H9 (cell line): ENCODE results near the gene TUNAR. TPM values are rescaled to one million over a fixed set of nuclear protein-coding genes. Genes with fewer than 3 reads are reported as not detected.

Experiments used
- DNase-seq: peaks from one replicate; pipeline ENCODE4 v3.0.0-alpha.2; 2017
- H2AFZ ChIP-seq: one replicate; pipeline ENCODE4 v1.6.1; 2013; ENCODE audit warnings: mild to moderate bottlenecking, low read length, control low read depth, moderate library complexity
- H2AK5ac ChIP-seq: 2 replicates; pipeline ENCODE4 v1.6.1; 2013; ENCODE audit warnings: low read length, control low read depth, mixed read lengths; ENCODE audit not compliant: insufficient read length
- H2BK120ac ChIP-seq: one replicate; pipeline ENCODE4 v1.6.1; 2013; ENCODE audit warnings: low read depth, mild to moderate bottlenecking, low read length, control low read depth, inconsistent platforms; ENCODE audit not compliant: poor library complexity, severe bottlenecking
- H2BK12ac ChIP-seq: 2 replicates; pipeline ENCODE4 v1.6.1; 2013; ENCODE audit warnings: low read length, control low read depth, mixed read lengths, low read depth; ENCODE audit not compliant: insufficient read length
- H2BK15ac ChIP-seq: 2 replicates; pipeline ENCODE4 v1.6.1; 2013; ENCODE audit warnings: low read depth, low read length, control low read depth
- H2BK20ac ChIP-seq: one replicate; pipeline ENCODE4 v1.6.1; 2013; ENCODE audit warnings: low read depth, mild to moderate bottlenecking, low read length, control low read depth, inconsistent platforms; ENCODE audit not compliant: poor library complexity, severe bottlenecking
- H2BK5ac ChIP-seq: 2 replicates; pipeline ENCODE4 v1.6.1; 2013; ENCODE audit warnings: low read length, control low read depth, mixed read lengths; ENCODE audit not compliant: insufficient read length
- H3K14ac ChIP-seq: 2 replicates; pipeline ENCODE4 v1.6.1; 2013; ENCODE audit warnings: low read length, control low read depth; ENCODE audit not compliant: insufficient read depth
- H3K18ac ChIP-seq: 2 replicates; pipeline ENCODE4 v1.6.1; 2013; ENCODE audit warnings: low read depth, mild to moderate bottlenecking, mixed read lengths, low read length, control low read depth; ENCODE audit not compliant: insufficient read length
- H3K23ac ChIP-seq: 2 replicates; pipeline ENCODE4 v1.6.1; 2013; ENCODE audit warnings: low read length, control low read depth, mixed read lengths, low read depth; ENCODE audit not compliant: insufficient read length
- H3K23me2 ChIP-seq: 2 replicates; pipeline ENCODE4 v1.6.1; 2013; ENCODE audit warnings: low read depth, mild to moderate bottlenecking, mixed read lengths, low read length, control low read depth; ENCODE audit not compliant: insufficient read length, poor library complexity, severe bottlenecking
- H3K27ac ChIP-seq: 2 replicates; pipeline ENCODE4 v1.5.1; 2013; ENCODE audit warnings: low read length, control low read depth, mixed read lengths, low read depth; ENCODE audit not compliant: insufficient read length
- H3K27me3 ChIP-seq: 2 replicates; pipeline ENCODE4 v1.6.1; 2013; ENCODE audit warnings: low read length, control low read depth, inconsistent platforms; ENCODE audit not compliant: insufficient read depth
- H3K4ac ChIP-seq: 2 replicates; pipeline ENCODE4 v1.6.1; 2013; ENCODE audit warnings: low read depth, mild to moderate bottlenecking, control low read depth, inconsistent platforms, low read length, moderate library complexity
- H3K4me1 ChIP-seq: 2 replicates; pipeline ENCODE4 v1.6.1; 2013; ENCODE audit warnings: low read length, control low read depth, inconsistent platforms; ENCODE audit not compliant: insufficient read depth
- H3K4me2 ChIP-seq: 2 replicates; pipeline ENCODE4 v1.6.1; 2013; ENCODE audit warnings: low read length, control low read depth, mixed read lengths; ENCODE audit not compliant: insufficient read length, insufficient read depth
- H3K56ac ChIP-seq: 2 replicates; pipeline ENCODE4 v1.6.1; 2013; ENCODE audit warnings: low read depth, mild to moderate bottlenecking, mixed read lengths, low read length, control low read depth; ENCODE audit not compliant: insufficient read length
- H3K79me1 ChIP-seq: 2 replicates; pipeline ENCODE4 v1.6.1; 2013; ENCODE audit warnings: low read depth, mild to moderate bottlenecking, moderate library complexity, low read length, control low read depth, inconsistent platforms; ENCODE audit not compliant: insufficient read depth, poor library complexity, severe bottlenecking
- H3K79me2 ChIP-seq: 2 replicates; pipeline ENCODE4 v1.6.1; 2013; ENCODE audit warnings: low read length, control low read depth, inconsistent platforms; ENCODE audit not compliant: insufficient read depth
- H3K9ac ChIP-seq: 2 replicates; pipeline ENCODE4 v1.6.1; 2013; ENCODE audit warnings: low read length, control low read depth, mixed read lengths; ENCODE audit not compliant: insufficient read length; ENCODE audit errors: extremely low read depth
- H3K9me3 ChIP-seq: one replicate; pipeline ENCODE4 v1.6.1; 2013; ENCODE audit warnings: low read depth, low read length, inconsistent platforms; ENCODE audit not compliant: control insufficient read depth
- H3T11ph ChIP-seq: one replicate; pipeline ENCODE4 v1.6.1; 2013; ENCODE audit warnings: mild to moderate bottlenecking, low read length, control low read depth, inconsistent platforms
- H4K20me1 ChIP-seq: one replicate; pipeline ENCODE4 v1.6.1; 2013; ENCODE audit not compliant: control insufficient read depth, insufficient read length, insufficient read depth
- H4K5ac ChIP-seq: 2 replicates; pipeline ENCODE4 v1.6.1; 2013; ENCODE audit warnings: low read depth, mild to moderate bottlenecking, mixed read lengths, low read length, control low read depth; ENCODE audit not compliant: insufficient read length
- H4K8ac ChIP-seq: replicated peaks from 2 replicates; pipeline ENCODE4 v1.6.1; 2013; ENCODE audit warnings: low read length, control low read depth, mixed read lengths, low read depth; ENCODE audit not compliant: insufficient read length
- H4K91ac ChIP-seq: 2 replicates; pipeline ENCODE4 v1.6.1; 2013; ENCODE audit warnings: low read depth, mild to moderate bottlenecking, moderate library complexity, mixed read lengths, low read length, control low read depth; ENCODE audit not compliant: insufficient read length
- H3K27ac Mint-ChIP-seq, 3 experiments: 2 replicates in 2 of 3; 3 replicates in 1 of 3; pipeline ENCODE4 v1.8.0; 2020 to 2021; ENCODE audit warnings: mixed read lengths in 3 of 3, mild to moderate bottlenecking in 1 of 3, moderate library complexity in 1 of 3
- H3K27me3 Mint-ChIP-seq: 2 replicates; pipeline ENCODE4 v1.8.0; 2021; ENCODE audit warnings: low read depth, mild to moderate bottlenecking, moderate library complexity, mixed read lengths
- H3K36me3 Mint-ChIP-seq, 3 experiments: 2 replicates in 2 of 3; 3 replicates in 1 of 3; pipeline ENCODE4 v1.8.0; 2020 to 2021; ENCODE audit warnings: low read depth in 3 of 3, mixed read lengths in 3 of 3; ENCODE audit not compliant: insufficient read depth in 1 of 3
- H3K4me1 Mint-ChIP-seq, 2 experiments: 2 replicates each; pipeline ENCODE4 v1.8.0; 2020; ENCODE audit warnings: mixed read lengths in 2 of 2
- H3K4me3 Mint-ChIP-seq, 2 experiments: 2 replicates in 1 of 2; 3 replicates in 1 of 2; pipeline ENCODE4 v1.8.0; 2020 to 2021; ENCODE audit warnings: mild to moderate bottlenecking in 2 of 2, mixed read lengths in 2 of 2, moderate library complexity in 1 of 2
- H3K9me3 Mint-ChIP-seq, 2 experiments: 2 replicates in 1 of 2; 3 replicates in 1 of 2; pipeline ENCODE4 v1.8.0; 2020; ENCODE audit warnings: mild to moderate bottlenecking in 2 of 2, mixed read lengths in 2 of 2, moderate library complexity in 1 of 2
- CTCF ChIP-seq: fragments of 200-600 bp; sonication (generic); conservative IDR thresholded peaks from 3 replicates; pipeline ENCODE4 v1.8.0; 2021; ENCODE audit warnings: antibody characterized with exemption, mild to moderate bottlenecking
- WGBS: extraction: QIAGEN DNeasy Blood & Tissue Kit; methylation state at CpG from one replicate; pipeline ENCODE4 v1.1.7; 2013; ENCODE audit warnings: missing lambda C conversion rate, low lambda C conversion rate, mixed read lengths; ENCODE audit not compliant: insufficient read length; ENCODE audit errors: extremely low coverage; 5-methylcytosine and 5-hydroxymethylcytosine counted together
- total RNA-seq: library from RNA; stranded (reverse); gene quantifications from 2 replicates; pipeline ENCODE4 v1.2.1, GENCODE V29; 2021

Gene TUNAR
- total RNA-seq, 1 experiment from 2014 or later, result 26.2 TPM

GRCh38 chr14:95875831-95876760 is 536 bp upstream of the TUNAR start:
- Histone ChIP-seq H4K5ac (no peak overlapping the region), H3K79me1 (peaks cover 2% of the 10 kb centered on the region), H3K4me2 (peak overlapping the region; percentile 90), H2AFZ (no peak overlapping the region), H3K27ac (no peak overlapping the region), H2BK12ac (no peak overlapping the region), H3K4me1 (peaks cover 9% of the 10 kb centered on the region; the same call in 1 of the 2 replicates), H3K14ac (peak overlapping the region; percentile 27; the same call in 1 of the 2 replicates), H4K8ac (no peak overlapping the region), H3K23ac (no peak overlapping the region), H3K4ac (no peak overlapping the region), H3K79me2 (peaks cover 2% of the 10 kb centered on the region; the same call in 1 of the 2 replicates), H3K18ac (peak overlapping the region; percentile 77), H2BK20ac (no peak overlapping the region), H2BK120ac (no peak overlapping the region), H3K9ac (no peak overlapping the region), H2AK5ac (no peak overlapping the region), H3T11ph (no peak overlapping the region), H2BK15ac (no peak overlapping the region), H3K27me3 (no peaks in the 10 kb centered on the region; the same call in 1 of the 2 replicates), H3K56ac (no peak overlapping the region), H4K20me1 (no peaks in the 10 kb centered on the region), H3K9me3 (no peaks in the 10 kb centered on the region), H4K91ac (no peak overlapping the region), H3K23me2 (peaks cover 12% of the 10 kb centered on the region), H2BK5ac (no peak overlapping the region)
- DNase-seq, result peak; percentile 76
- no peak overlapping the region; a peak in 1 of 7 replicates for H3K27ac Mint-ChIP-seq
- no peak for TF ChIP-seq CTCF
- peak overlapping the region; percentile 74 to 82 for H3K4me3 Mint-ChIP-seq
- peaks cover 21% of the 10 kb centered on the region for H3K27me3 Mint-ChIP-seq
- H3K36me3 Mint-ChIP-seq, result peaks cover 0 to 6% (median 5%) of the 10 kb centered on the region in 3 experiments; a peak in 5 of 7 replicates
- no CpG with 5 or more reads among the region's 103 CpGs for WGBS
- peaks cover 38 to 48% of the 10 kb centered on the region in 2 experiments for H3K4me1 Mint-ChIP-seq
- H3K9me3 Mint-ChIP-seq, result no peaks in the 10 kb centered on the region
